Fibroblast of lung (primary cell): ENCODE measurements around the gene ADH1C.
"Not testable (repeated sequence)": the region's sequence is repeated elsewhere in the genome, so short reads cannot be mapped to it uniquely, and the experiment has no call there.

Source experiments
- CTCF ChIP-seq, 2 donors: IDR thresholded peaks in 1 of 2; conservative IDR thresholded peaks in 1 of 2; 1 replicate in 1 of 2; 2 replicates in 1 of 2; pipeline ENCODE4 v1.5.1; 2011 to 2012; ENCODE audit warnings: low read length in 2 of 2, control low read depth in 1 of 2, inconsistent platforms in 1 of 2, low read depth in 1 of 2, mild to moderate bottlenecking in 1 of 2
- EZH2 ChIP-seq: IDR thresholded peaks from 2 replicates; pipeline ENCODE4 v1.5.1; 2012; ENCODE audit warnings: low read length, control low read depth, mild to moderate bottlenecking; ENCODE audit errors: missing control alignments

DNA sequence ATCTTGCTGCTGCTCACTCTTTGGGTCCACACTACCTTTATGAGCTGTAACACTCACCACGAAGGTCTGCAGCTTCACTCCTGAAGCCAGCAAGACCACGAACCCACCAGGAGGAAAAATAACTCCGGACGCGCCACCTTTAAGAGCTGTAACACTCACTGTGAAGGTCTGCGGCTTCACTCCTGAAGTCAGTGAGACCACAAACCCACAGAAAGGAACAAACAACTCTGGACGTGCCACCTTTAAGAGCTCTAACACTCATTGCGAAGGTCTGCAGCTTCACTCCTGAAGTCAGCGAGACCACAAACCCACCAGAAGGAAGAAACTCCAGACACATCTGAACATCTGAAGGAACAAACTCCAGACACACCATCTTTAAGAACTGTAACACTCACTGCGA is 3.6 kb upstream of the ADH1C start:
- not testable (repeated sequence) for TF ChIP-seq CTCF (conservative IDR thresholded peaks at IDR 0.05 in 1 of 2, IDR thresholded peaks at IDR 0.05 in 1 of 2; ENCODE audit: low read depth in 1 of 2, low read length in 2 of 2); EZH2
